Caki2 (cell line): Measurements from ENCODE around the gene NUDT9. TPM values are rescaled to one million over a fixed set of nuclear protein-coding genes. Genes with fewer than 3 reads are reported as not detected.
A peak's percentile ranks its signal among the peaks of the same experiment; 100 is the strongest.
"Not testable (repeated sequence)": the region's sequence is repeated elsewhere in the genome, so short reads cannot be mapped to it uniquely, and the experiment has no call there.

Experiments used
- DNase-seq: peaks from one replicate; pipeline ENCODE4 v3.0.0-alpha.2; 2015; ENCODE audit warnings: low read depth
- in situ Hi-C: cut with HindIII; loops from 2 replicates; pipeline ENCODE4 v1.10.0; 2016; ENCODE audit warnings: low sequenced_read_pairs, low pct_unique_long_range_greater_than_20kb, mixed read lengths
- total RNA-seq: library from RNA; depleted of rRNA; stranded (reverse); fragments of >200 nt; shearing (Covaris generic); gene quantifications from 2 replicates; pipeline ENCODE4 v1.2.3, GENCODE V29; 2014; ENCODE audit warnings: low replicate concordance; rRNA removed

The NUDT9 gene, protein sequence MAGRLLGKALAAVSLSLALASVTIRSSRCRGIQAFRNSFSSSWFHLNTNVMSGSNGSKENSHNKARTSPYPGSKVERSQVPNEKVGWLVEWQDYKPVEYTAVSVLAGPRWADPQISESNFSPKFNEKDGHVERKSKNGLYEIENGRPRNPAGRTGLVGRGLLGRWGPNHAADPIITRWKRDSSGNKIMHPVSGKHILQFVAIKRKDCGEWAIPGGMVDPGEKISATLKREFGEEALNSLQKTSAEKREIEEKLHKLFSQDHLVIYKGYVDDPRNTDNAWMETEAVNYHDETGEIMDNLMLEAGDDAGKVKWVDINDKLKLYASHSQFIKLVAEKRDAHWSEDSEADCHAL
- total RNA-seq, result 33.4 and 48.3 TPM in 2 replicates

GRCh38 chr4:87422104-87423052 lies at the start of gene NUDT9:
TSS of gene NUDT9 (plus strand) at chr4:87422573. CDS start at chr4:87422906, 333 bp downstream.
- DNase-seq, result peak; percentile 99

GRCh38 chr4:87375719-87376291 lies 46.6 kb upstream of the NUDT9 start:
- DNase-seq, result peak; percentile 51
- in situ Hi-C loops, result no loop called here

More at GRCh38 chr4:87422104-87423052, at the start of gene NUDT9:
- in situ Hi-C loops, result no loop called here

- in situ Hi-C loops, result no loop called here
- no peak for DNase-seq
Observed at GRCh38 chr4:87377816-87378215, 44.6 kb upstream of the NUDT9 start.

- no peak for DNase-seq
- in situ Hi-C loops, result no loop called here
Observed at GRCh38 chr4:87382116-87382515, 40.3 kb upstream of the NUDT9 start.

DNA sequence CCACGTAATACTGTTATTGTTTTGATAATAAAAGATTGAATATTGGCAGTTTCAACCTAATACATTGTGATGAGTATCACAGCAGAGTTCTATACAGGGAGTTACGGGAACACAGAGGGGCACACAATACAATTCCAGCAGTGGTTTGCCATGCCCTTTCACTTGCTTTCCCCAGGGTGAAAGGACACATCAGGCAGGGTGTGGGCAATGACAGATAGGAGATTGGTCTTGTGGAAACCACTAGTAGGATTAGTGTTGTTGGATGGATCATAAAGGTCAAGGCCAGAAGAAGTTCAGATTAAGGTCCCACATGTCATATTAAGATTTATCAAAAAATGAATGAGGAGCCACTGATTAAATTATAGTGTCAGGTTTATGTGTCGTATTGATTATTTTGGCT lies 39.4 kb upstream of the NUDT9 start:
- in situ Hi-C loops, result no loop called here
- DNase-seq, result no peak

GRCh38 chr4:87384466-87385132 lies 37.8 kb upstream of the NUDT9 start:
- in situ Hi-C loops, DNase-seq: not testable (repeated sequence)

GRCh38 chr4:87387237-87387636 lies 35.1 kb upstream of the NUDT9 start:
- in situ Hi-C loops, result no loop called here
- no peak for DNase-seq

DNA sequence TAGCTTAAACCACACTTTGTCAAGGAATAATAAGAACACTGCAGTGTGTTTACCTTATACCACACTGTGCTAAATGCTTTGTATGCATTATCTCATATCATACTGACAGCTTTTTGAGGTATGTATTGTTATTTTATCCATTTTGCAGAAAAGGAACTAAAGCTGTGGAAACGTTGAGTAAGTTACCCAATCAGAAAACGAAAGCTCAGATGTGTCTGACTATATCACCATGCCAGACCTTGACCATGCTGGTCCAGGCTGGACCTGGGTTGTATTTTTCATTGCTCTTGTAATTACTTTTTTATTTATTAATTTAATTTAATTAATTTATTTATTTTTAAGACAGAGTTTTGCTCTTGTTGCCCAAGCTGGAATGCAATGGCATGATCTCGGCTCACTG lies 33.5 kb upstream of the NUDT9 start:
- in situ Hi-C loops, result no loop called here
- DNase-seq, result no peak

DNA sequence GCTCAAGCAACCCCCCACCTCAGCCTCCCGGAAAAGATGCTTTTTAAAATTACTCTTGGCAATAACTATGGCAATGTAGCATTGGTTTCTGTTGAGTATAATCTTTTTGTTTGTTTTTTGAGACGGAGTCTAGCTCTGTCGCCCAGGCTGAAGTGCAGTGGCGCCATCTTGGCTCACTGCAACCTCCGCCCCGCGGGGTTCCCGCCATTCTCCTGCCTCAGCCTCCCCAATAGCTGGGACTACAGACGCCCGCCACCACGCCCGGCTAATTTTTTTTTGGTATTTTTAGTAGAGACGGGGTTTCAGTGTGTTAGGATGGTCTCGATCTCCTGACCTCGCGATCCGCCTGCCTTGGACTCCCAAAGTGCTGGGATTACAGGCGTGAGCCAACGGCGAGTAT lies 32.3 kb upstream of the NUDT9 start:
- in situ Hi-C loops, DNase-seq: not testable (repeated sequence)

DNA sequence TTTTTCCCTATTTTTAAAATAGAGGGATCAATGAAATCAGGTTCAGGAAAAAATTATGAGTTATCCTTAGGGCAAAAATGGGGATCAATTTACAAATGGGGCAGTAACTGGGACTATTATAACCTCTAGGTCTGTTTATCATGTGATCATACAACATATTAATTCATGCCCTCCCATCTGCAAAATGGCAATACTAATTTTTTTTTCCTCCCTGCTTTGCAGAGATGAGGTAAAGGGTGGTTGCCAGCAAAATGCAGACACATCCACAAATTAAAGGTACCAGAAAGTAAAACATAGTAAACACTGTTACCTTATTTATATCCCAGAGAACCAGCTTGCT lies 31.9 kb upstream of the NUDT9 start:
- DNase-seq, result no peak

DNA sequence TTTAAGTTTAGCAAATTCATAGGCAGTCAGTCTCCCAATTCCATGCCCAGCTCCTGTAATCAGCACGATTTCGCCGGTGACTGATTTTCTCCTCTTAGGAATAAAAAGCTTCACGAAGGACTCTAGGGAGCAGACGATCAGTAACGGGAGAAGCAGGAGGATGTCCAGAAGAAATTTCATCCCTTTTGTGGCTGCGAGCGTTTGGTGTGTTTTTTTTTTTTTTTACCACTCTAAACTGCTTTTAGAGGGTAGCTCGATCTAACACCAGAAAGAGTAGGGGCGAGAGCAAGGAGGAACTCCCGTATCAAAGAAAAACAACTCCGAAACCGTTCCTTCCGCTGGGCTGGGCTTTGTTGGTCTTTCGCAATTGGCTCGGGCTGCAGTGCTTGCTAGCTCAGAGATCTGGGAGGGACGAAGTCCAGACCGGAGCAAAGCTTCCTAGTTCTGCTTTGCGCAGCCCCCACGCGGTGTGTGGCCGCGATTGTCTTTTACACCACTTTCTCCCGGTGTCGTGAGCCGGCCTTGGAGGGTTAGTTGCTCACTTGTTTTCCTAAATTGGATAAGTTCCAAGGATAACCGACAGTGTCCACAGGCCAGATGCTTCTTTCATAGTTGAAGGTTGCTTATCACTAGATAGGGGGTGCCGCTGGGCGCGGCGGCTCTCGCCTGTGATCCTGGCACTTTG lies 31.3 kb upstream of the NUDT9 start, which contains the start of gene HSD17B11:
TSS of gene HSD17B11 (minus strand) at position 298 of the 685 bp plus-strand sequence. CDS start at position 180, 118 bp downstream.
- DNase-seq, result peak; percentile 94
- in situ Hi-C loops, result no loop called here

More for the DNA sequence above, 31.9 kb upstream of the NUDT9 start:
- in situ Hi-C loops, result no loop called here

DNA sequence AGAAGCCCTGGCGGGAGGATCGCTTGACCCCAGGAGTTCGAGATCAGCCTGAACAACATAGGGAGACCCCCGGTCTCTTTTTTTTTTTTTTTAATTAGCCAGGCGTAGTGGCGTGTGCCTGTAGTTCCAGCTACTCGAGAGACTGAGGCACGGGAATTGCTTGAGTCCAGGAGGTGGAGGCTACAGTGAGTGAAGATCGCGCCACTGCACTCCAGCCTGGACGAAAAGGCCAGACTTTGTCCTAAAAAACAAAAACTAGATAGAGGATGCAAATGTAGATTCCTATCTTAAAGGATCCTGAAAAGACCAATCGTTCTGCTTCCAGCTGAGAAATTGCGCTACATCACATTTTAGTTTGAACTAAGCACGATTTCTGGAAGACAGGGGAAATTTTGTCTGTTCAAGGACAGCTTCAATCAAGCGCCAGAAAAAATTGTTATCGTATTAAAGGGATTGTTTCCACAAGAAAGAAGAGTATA lies 30.8 kb upstream of the NUDT9 start:
- DNase-seq, result no peak
- in situ Hi-C loops, result no loop called here

- DNase-seq, result no peak
- in situ Hi-C loops, result no loop called here
Observed at GRCh38 chr4:87392183-87392582, 30.2 kb upstream of the NUDT9 start.

- in situ Hi-C loops, DNase-seq: not testable (repeated sequence)
Observed at GRCh38 chr4:87395073-87395472, 27.3 kb upstream of the NUDT9 start.

GRCh38 chr4:87395851-87396250 lies 26.5 kb upstream of the NUDT9 start:
- DNase-seq, in situ Hi-C loops: not testable (repeated sequence)

DNA sequence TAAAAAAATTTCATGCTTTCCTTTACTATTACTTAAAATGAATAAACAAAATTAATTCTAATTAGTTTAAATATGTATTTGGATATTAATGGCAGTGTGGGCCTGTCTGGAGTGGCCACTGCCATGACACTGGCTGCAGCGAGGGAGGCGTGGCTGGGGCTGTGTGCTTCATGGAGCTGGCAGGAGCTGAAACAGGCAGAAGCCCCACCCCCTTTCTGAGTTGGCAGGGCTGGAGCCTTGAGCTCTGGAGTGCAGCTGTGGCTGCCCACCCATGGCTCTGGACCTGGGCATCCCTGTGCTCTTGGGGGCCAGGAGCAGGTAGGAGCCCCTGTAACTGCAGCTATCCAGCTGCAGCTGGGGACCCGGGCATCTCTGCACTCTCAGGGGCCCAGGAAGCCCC lies 23.2 kb upstream of the NUDT9 start:
- DNase-seq, result no peak
- in situ Hi-C loops, result no loop called here

GRCh38 chr4:87399954-87400353 lies 22.4 kb upstream of the NUDT9 start:
- no peak for DNase-seq
- in situ Hi-C loops, result no loop called here
